Measurements from ENCODE around the gene ZSCAN4.

The ZSCAN4 gene

DNA sequence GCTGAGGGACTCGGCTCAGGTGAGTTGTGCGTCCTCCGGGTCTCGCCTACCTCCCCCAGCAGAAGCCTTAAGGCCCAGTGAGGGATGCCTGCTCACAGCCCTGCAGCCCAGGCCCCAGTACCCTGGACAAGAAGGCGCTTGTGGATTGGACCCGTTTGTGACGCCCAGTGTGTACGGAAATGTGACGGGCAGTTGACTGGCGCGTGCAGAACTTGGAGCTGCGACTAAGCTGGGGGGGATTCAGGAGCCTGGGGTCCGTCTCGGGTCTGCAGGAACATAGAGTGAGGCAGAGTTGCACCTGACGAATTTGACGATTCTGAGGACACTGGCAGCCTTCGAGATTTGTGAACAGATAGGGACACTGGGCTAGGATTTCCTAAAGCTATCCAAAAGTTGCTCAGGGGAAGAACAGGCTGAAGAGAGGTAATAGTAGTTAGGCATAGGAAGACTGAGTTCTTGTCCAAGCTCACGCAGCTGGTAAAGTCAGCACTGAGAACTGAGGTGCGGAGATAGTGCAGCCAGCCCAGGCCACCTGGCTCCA lies 13.6 kb downstream of the ZSCAN4 start:
- no peak for DNase-seq (ENCODE audit: low spot score)

DNA sequence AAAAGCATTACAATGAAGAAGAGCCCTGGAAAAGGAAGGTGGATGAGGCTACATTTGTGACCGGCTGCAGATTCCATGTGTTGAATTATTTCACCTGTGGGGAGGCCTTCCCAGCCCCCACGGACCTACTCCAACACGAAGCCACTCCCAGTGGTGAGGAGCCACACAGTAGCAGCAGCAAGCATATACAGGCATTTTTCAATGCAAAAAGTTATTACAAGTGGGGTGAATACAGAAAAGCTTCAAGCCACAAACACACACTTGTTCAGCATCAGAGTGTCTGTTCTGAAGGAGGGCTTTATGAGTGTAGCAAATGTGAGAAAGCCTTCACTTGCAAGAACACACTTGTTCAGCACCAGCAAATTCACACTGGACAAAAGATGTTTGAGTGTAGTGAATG lies 18.0 kb downstream of the ZSCAN4 start:
- DNase-seq (ENCODE audit: low spot score): no peak

DNA sequence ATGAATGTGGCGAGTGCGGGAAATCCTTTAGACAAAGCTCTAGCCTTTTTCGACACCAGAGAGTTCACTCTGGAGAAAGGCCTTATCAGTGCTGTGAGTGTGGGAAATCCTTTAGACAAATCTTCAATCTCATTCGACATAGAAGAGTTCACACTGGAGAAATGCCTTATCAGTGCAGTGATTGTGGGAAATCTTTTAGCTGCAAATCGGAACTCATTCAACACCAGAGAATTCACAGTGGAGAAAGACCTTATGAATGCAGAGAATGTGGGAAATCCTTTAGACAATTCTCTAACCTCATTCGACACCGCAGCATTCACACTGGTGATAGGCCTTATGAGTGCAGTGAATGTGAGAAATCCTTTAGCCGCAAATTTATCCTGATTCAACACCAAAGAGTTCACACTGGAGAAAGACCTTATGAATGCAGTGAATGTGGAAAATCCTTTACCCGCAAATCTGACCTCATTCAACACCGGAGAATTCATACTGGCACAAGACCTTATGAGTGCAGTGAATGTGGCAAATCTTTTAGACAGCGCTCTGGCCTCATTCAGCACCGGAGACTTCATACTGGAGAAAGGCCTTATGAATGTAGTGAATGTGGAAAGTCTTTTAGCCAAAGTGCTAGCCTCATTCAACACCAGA lies 18.8 kb downstream of the ZSCAN4 start:
- no peak for DNase-seq (ENCODE audit: low spot score)

DNA sequence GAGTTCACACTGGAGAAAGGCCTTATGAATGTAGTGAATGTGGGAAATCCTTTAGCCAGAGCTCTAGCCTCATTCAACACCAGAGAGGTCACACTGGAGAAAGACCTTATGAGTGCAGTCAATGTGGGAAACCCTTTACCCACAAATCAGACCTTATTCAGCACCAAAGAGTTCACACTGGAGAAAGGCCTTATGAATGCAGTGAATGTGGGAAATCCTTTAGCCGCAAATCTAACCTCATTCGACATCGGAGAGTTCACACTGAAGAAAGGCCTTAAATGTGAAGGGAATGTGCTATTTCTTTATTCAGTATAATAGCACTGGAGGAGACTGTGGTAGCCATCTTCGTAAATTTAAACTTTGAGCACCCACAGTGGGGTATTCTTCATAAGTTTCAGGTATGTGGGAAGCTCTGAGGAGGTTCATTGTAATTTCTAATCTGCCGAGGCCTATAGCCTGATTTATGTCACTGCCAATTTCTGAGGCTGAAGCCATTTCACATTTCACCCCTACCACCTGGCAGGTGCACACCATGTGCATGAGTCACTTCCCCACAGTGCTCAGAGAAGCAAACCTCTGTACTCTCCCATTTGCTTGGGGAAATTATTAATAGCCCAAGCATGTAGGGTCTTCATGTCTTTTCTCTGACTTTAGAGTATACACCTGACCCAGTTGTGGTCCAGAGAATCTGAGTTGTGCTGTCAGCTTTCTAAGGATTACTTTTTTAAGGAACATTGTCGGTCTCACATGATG lies 19.5 kb downstream of the ZSCAN4 start:
- DNase-seq (ENCODE audit: low spot score): no peak

DNA sequence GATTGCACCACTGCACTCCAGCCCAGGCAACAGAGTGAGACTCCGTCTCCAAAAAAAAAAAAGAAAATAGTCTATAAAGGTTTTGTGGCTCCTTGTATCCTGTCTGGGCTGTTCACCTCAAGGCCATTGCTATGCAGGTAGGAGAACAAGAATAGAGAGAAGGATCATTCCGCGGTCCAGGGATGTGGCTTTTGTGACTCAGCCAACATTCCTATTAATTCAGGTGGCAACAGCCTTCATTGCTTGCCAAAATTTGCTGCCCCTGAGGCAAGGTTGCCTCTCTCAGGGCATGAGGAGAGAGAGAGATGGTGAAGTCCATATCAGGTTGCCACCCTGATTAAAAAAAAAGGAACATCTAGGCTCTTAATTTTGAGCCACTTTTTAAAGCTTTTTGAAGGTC lies 21.0 kb downstream of the ZSCAN4 start:
- no peak for DNase-seq (ENCODE audit: low spot score)

DNA sequence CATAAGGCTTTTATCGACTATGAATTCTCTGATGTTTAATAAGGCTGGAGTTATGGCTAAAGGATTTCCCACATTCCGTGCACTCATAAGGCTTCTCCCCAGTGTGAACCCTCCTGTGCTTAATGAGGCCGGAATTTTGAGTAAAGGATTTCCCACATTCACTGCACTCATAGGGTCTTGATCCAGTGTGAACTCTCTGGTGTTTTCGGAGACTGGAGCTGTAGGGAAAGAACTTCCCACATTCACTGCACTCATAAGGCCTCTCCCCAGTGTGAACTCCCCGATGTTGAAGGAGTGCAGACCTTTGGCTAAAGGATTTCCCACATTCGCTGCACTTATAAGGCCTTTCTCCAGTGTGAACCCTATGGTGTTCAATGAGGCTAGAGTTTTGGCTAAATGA lies 32.9 kb downstream of the ZSCAN4 start:
- no peak for DNase-seq (ENCODE audit: low spot score)

DNA sequence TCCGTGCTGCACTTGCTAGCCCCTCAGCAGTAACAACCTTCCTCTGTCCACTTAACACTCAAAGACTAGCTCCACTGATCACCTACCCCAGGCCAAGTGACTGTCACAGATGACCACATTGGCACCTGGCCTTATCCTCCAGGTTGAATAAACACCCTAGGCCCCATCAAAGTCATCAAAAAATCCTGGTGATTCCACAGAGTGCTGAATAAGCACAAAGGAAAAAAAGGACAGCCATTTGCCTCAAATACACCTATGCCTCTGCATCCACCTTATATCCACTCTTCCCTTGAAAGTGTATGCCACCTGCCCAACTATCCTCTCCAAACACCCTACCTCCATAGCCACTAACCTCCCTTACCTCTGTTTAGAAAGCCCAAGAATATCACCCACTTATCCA lies 37.6 kb downstream of the ZSCAN4 start:
- no peak for DNase-seq (ENCODE audit: low spot score)

DNA sequence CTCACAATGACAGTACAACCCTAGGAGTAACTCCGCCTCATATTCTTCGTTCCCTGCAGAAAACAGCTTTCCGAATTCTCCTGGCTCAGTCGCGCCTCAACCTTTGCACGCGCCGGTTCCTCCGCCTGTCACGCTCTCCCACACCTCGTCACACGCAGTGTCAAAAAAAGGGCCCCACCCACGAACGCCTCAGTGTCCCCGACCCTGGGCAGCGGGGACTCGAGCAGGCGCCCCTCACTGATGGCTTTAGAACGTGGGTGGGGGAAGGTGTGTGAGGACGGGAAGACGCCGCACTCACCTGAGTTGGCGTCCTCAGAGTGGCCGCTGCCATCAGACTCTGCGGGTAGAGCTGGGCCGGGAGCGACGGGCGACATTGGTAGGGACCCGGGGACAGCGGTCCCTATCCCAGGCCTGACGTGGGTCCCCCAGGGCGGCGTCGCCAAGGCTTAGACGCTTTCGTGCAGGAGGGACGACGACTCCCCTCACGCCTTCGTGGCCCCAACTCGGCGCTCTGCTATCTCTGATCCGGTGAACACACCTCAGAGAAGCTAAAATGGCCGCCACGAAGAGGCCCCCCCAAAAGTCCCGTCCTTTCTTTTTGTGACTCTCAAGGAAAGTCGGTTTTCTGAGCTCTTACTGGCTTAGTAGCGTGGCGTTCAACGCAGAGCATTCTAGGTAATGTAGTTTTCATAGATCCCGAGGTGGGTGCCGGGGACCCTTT lies 40.1 kb downstream of the ZSCAN4 start, which contains the start of gene ZNF154:
TSS of gene ZNF154 (minus strand) at position 564 of the 721 bp plus-strand sequence. CDS start at position 331, 233 bp downstream.
- no peak for DNase-seq (ENCODE audit: low spot score)

DNA sequence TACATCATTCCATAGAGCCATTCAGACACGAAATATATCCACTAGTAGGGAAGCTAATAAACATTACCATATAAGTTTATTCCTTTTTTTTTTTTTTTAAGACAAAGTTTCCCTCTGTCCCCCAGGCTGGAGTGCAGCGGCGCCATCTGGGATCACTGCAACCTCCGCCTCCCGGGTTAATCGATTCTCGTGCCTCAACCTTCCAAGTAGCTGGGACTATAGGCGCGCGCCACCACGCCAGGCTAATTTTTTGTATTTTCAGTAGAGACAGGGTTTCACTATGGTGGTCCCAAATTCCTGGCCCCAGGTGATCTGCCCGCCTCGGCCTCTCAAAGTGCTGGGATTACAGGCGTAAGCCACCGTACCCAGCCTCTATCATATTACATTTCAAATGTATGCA lies 40.9 kb downstream of the ZSCAN4 start:
- no peak for DNase-seq (ENCODE audit: low spot score)

DNA sequence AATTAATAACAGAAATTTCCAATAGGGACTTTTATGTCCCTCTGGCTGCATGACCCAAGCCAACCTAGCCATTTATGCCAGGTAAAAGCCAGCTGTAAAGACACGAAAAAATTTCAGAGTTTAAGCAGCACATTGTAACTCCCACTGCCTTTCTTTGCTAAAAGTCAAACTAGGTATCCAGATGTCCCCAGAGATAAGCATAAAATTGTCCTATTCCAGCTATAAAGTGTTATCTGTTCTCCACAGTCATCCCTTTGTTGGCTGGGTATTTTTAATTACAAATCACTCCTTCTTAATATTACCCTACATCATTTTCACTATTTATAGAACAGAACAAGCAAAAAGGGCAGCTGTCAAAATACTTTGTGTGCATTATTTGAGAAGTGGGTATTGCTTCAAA lies 43.5 kb downstream of the ZSCAN4 start:
- DNase-seq (ENCODE audit: low spot score): no peak

DNA sequence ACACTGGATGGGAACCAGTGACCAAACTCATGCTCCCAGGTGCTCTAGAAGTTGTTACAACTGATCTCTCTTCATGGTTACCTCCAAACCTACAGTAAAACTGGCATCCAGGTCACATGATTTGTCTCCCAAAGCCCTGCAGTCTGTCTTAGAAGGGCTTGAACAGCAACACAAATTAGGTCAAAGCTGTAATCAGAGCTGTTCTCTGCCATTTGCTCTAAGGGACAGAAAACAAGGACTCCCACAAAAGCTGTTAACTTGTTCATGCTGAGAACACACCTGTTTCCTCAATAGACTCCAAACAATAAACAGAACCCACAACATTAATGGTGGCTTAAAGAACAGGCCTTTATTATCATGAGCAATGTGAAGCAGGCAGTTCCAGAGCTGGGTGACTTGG lies 50.7 kb downstream of the ZSCAN4 start:
- DNase-seq (ENCODE audit: low spot score): no peak

DNA sequence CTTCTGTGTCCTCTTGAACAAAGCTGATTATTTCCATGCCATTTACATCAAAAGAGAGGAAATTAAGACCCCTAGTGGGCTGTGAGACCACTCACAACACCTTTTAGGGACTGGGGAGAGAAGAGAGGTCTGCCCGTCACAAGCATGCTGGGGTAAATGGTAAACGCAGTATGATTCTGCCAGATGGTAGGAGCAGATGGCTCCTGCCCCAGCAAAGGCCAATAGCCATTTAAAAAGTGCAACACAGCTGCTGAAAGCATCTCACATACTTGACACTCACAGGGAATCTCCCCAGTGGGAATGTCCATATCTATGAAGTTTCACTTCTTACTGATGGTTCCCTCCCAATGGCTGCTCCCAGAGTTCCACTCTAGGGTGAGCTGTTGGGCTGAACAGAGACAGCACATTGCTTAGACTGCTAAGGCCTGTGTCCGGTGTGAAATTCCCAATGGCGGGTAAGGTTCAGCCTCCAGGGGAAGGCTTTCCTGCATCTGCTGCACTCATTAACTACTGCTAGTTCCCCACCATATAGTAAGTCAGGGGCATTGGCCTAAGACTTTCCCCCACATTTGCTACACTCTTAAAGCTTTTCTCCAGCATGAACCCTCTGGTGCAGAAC lies 51.3 kb downstream of the ZSCAN4 start:
- no peak for DNase-seq (ENCODE audit: low spot score)

DNA sequence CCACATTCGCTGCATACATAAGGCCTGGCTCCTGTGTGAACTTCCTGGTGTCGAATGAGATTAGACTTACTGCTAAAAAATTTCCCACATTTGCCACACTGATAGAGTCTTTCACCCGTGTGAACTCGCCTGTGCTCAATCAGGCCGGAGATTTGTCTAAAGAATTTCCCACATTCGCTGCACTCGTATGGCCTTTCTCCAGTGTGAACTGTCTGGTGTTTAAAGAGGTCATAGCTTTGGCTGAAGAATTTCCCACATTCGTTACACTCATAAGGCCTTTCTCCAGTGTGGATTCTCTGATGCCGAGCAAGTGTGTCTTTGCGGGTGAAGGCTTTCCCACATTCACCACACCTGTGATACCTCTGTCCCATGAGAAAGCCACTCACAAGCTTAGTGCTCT lies 52.1 kb downstream of the ZSCAN4 start:
- no peak for DNase-seq (ENCODE audit: low spot score)
